Body of pancreas (tissue), 4 donors: ENCODE measurements around the gene CRTAP. TPM values are rescaled to one million over a fixed set of nuclear protein-coding genes. Genes with fewer than 3 reads are reported as not detected.

ENCODE experiments used
- ATAC-seq: fragments of 150-250 bp; one replicate; pipeline ENCODE4 v1.9.1; 2016
- DNase-seq, 4 donors: peaks; one replicate each; pipeline ENCODE4 v3.0.0-alpha.2; 2019
- H3K27ac ChIP-seq, 4 donors: fragments of 200-600 bp; sonication (generic); 1 replicate in 3 of 4; 2 replicates in 1 of 4; pipeline versions ENCODE4 v1.5.1 to v1.6.1; 2016 to 2019; ENCODE audit warnings: mild to moderate bottlenecking in 1 of 4, mixed read lengths in 1 of 4, moderate library complexity in 1 of 4
- H3K27me3 ChIP-seq, 2 donors: fragments of 200-600 bp; sonication (generic); one replicate each; pipeline ENCODE4 v1.6.0; 2016; ENCODE audit warnings: mild to moderate bottlenecking in 1 of 2
- H3K36me3 ChIP-seq, 2 donors: fragments of 200-600 bp; sonication (generic); replicated peaks in 1 of 2; 2 replicates each; pipeline ENCODE4 v1.5.1; 2016; ENCODE audit warnings: low read depth in 2 of 2; ENCODE audit not compliant: insufficient read depth in 1 of 2
- H3K4me1 ChIP-seq: fragments of 200-600 bp; sonication (generic); one replicate; pipeline ENCODE4 v1.6.0; 2016
- H3K4me3 ChIP-seq, 2 donors: fragments of 200-600 bp; sonication (generic); 1 replicate in 1 of 2; 2 replicates in 1 of 2; pipeline ENCODE4 v1.5.1; 2016 to 2019
- H3K9me3 ChIP-seq, 3 donors: fragments of 200-600 bp; sonication (generic); 1 replicate in 2 of 3; 2 replicates in 1 of 3; pipeline ENCODE4 v1.5.1; 2016
- CTCF ChIP-seq, 7 experiments: fragments of 450-650 bp in 4 of 7; fragments of 200-600 bp in 3 of 7; sonication (generic) in 3 of 7; IDR thresholded peaks; one replicate each; pipeline ENCODE4 v1.5.1; 2016 to 2019; ENCODE audit warnings: antibody characterized with exemption in 7 of 7
- POLR2A ChIP-seq, 3 donors: fragments of 450-650 bp; IDR thresholded peaks; one replicate each; pipeline ENCODE4 v1.6.1; 2016; ENCODE audit warnings: antibody characterized with exemption in 3 of 3, mild to moderate bottlenecking in 2 of 3
- WGBS, 2 donors: methylation state at CpG; one replicate each; pipeline ENCODE4 v1.1.5; 2017; 5-methylcytosine and 5-hydroxymethylcytosine counted together
- intact Hi-C: fragments of 100-400 bp; cut with DNase I; formaldehyde crosslinking; loops from one replicate; pipeline ENCODE4 v1.15.1; 2023
- total RNA-seq, 2 donors: library from RNA; depleted of rRNA; stranded (reverse); fragments of >200 nt; gene quantifications; one replicate each; pipeline ENCODE4 v1.1.0, GENCODE V29; 2016

CRTAP gene
- total RNA-seq, 2 donors from 2014 or later: 30.0 to 101 TPM

- Histone ChIP-seq H3K27me3 (no peaks in the 10 kb centered on the region), H3K9me3 (no peaks in the 10 kb centered on the region), H3K4me3 (no peak overlapping the region), H3K36me3 (peaks cover 0 to 3% of the 10 kb centered on the region in 2 donors), H3K27ac (no peak overlapping the region), H3K4me1 (peaks cover 14% of the 10 kb centered on the region)
- intact Hi-C loops: no loop called here
- 93 to 94% methylated on average over 8 to 9 of the region's 9 CpGs for whole genome bisulfite sequencing, 2 donors
- ATAC-seq (no peak), DNase-seq (no peak)
- TF ChIP-seq POLR2A (IDR thresholded peaks at IDR 0.05) (no peak), CTCF (IDR thresholded peaks at IDR 0.05) (no peak)
Measured at GRCh38 chr3:33092496-33093254, 21.1 kb upstream of the CRTAP start.

- no peak for ATAC-seq
- Histone ChIP-seq H3K27ac (no peak overlapping the region), H3K4me3 (no peak overlapping the region), H3K9me3 (no peaks in the 10 kb centered on the region), H3K4me1 (peaks cover 19% of the 10 kb centered on the region), H3K36me3 (peaks cover 0 to 3% of the 10 kb centered on the region in 2 donors), H3K27me3 (no peaks in the 10 kb centered on the region)
- DNase-seq: no peak
- intact Hi-C loops: no loop called here
- TF ChIP-seq CTCF (IDR thresholded peaks at IDR 0.05) (no peak), POLR2A (IDR thresholded peaks at IDR 0.05) (no peak)
- 94% methylated on average over 11 of the region's 11 CpGs for WGBS, 2 donors
Measured at GRCh38 chr3:33093847-33094246, 20.0 kb upstream of the CRTAP start.

- peaks cover 19% of the 10 kb centered on the region for H3K4me1 ChIP-seq
- TF ChIP-seq CTCF (IDR thresholded peaks at IDR 0.05) (no peak), POLR2A (IDR thresholded peaks at IDR 0.05) (no peak)
- intact Hi-C loops: no loop called here
- H3K36me3 ChIP-seq: peaks cover 0 to 3% of the 10 kb centered on the region in 2 donors
- no peak overlapping the region for H3K4me3 ChIP-seq
- peak overlapping the region in 2 of 4 donors; percentile 98 to 99 for H3K27ac ChIP-seq
- 58 to 73% methylated on average over 2 of the region's 2 CpGs for WGBS, 2 donors
- no peaks in the 10 kb centered on the region for H3K27me3 ChIP-seq
- no peaks in the 10 kb centered on the region for H3K9me3 ChIP-seq
- ATAC-seq (no peak), DNase-seq (peak in 3 of 4 donors; percentile 21 to 37 (median 28))
Measured at GRCh38 chr3:33095436-33095835, 18.4 kb upstream of the CRTAP start.

- Histone ChIP-seq H3K27me3 (no peaks in the 10 kb centered on the region), H3K36me3 (peaks cover 0 to 3% of the 10 kb centered on the region in 2 donors), H3K27ac (peak overlapping the region; percentile 85 to 99 (median 96)), H3K4me1 (peaks cover 19% of the 10 kb centered on the region), H3K9me3 (no peaks in the 10 kb centered on the region), H3K4me3 (peak overlapping the region; percentile 64 to 84)
- ATAC-seq (peak; percentile 54), DNase-seq (peak; percentile 37 to 56 (median 52))
- no peak for TF ChIP-seq POLR2A (IDR thresholded peaks at IDR 0.05)
- no peak for TF ChIP-seq CTCF (IDR thresholded peaks at IDR 0.05)
- intact Hi-C loops: no loop called here
- WGBS, 2 donors: 0 to 1% methylated on average over 35 to 51 of the region's 51 CpGs
Measured at GRCh38 chr3:33096093-33096868, 17.5 kb upstream of the CRTAP start.
